ENCODE measurements around the gene CERCAM. TPM values are rescaled to one million over a fixed set of nuclear protein-coding genes. Genes with fewer than 3 reads are reported as not detected.

Gene CERCAM
- total and polyA plus RNA-seq, 2 of the 13 experiments (the other 11 are each of a cell fraction or from before 2014, with no cell fraction given): 9.0 to 17.1 TPM

GRCh38 chr9:128420651-128421481, at the start of gene CERCAM (continued):
- TF ChIP-seq ZFX (CRISPR knock-in tag; IDR thresholded peaks at IDR 0.05; ENCODE audit: low read depth): peak; percentile 82
- TF ChIP-seq RORA (CRISPR knock-in tag; IDR thresholded peaks at IDR 0.05): no peak
- no peak for TF ChIP-seq IKZF1 (IDR thresholded peaks at IDR 0.05)
- no peak for TF ChIP-seq CAMTA2 (CRISPR knock-in tag; IDR thresholded peaks at IDR 0.05; ENCODE audit: borderline replicate concordance)
- 0 out of 2 replicates have a peak, but pooled peaks have one; percentile 71 for TF ChIP-seq DNMT1 (CRISPR knock-in tag; IDR thresholded peaks at IDR 0.05)
- TF ChIP-seq, protein P1, sequence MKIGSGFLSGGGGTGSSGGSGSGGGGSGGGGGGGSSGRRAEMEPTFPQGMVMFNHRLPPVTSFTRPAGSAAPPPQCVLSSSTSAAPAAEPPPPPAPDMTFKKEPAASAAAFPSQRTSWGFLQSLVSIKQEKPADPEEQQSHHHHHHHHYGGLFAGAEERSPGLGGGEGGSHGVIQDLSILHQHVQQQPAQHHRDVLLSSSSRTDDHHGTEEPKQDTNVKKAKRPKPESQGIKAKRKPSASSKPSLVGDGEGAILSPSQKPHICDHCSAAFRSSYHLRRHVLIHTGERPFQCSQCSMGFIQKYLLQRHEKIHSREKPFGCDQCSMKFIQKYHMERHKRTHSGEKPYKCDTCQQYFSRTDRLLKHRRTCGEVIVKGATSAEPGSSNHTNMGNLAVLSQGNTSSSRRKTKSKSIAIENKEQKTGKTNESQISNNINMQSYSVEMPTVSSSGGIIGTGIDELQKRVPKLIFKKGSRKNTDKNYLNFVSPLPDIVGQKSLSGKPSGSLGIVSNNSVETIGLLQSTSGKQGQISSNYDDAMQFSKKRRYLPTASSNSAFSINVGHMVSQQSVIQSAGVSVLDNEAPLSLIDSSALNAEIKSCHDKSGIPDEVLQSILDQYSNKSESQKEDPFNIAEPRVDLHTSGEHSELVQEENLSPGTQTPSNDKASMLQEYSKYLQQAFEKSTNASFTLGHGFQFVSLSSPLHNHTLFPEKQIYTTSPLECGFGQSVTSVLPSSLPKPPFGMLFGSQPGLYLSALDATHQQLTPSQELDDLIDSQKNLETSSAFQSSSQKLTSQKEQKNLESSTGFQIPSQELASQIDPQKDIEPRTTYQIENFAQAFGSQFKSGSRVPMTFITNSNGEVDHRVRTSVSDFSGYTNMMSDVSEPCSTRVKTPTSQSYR (CRISPR knock-in tag; IDR thresholded peaks at IDR 0.05; ENCODE audit: borderline replicate concordance): no peak
- TF ChIP-seq MLX (CRISPR knock-in tag; IDR thresholded peaks at IDR 0.05): no peak
- no peak for TF ChIP-seq SP5 (CRISPR knock-in tag; IDR thresholded peaks at IDR 0.05; ENCODE audit: borderline replicate concordance, low read depth)
- TF ChIP-seq ZNF317 (CRISPR knock-in tag; IDR thresholded peaks at IDR 0.05): no peak
- TF ChIP-seq SIX4 (CRISPR knock-in tag; IDR thresholded peaks at IDR 0.05): no peak
- TF ChIP-seq, protein P2, sequence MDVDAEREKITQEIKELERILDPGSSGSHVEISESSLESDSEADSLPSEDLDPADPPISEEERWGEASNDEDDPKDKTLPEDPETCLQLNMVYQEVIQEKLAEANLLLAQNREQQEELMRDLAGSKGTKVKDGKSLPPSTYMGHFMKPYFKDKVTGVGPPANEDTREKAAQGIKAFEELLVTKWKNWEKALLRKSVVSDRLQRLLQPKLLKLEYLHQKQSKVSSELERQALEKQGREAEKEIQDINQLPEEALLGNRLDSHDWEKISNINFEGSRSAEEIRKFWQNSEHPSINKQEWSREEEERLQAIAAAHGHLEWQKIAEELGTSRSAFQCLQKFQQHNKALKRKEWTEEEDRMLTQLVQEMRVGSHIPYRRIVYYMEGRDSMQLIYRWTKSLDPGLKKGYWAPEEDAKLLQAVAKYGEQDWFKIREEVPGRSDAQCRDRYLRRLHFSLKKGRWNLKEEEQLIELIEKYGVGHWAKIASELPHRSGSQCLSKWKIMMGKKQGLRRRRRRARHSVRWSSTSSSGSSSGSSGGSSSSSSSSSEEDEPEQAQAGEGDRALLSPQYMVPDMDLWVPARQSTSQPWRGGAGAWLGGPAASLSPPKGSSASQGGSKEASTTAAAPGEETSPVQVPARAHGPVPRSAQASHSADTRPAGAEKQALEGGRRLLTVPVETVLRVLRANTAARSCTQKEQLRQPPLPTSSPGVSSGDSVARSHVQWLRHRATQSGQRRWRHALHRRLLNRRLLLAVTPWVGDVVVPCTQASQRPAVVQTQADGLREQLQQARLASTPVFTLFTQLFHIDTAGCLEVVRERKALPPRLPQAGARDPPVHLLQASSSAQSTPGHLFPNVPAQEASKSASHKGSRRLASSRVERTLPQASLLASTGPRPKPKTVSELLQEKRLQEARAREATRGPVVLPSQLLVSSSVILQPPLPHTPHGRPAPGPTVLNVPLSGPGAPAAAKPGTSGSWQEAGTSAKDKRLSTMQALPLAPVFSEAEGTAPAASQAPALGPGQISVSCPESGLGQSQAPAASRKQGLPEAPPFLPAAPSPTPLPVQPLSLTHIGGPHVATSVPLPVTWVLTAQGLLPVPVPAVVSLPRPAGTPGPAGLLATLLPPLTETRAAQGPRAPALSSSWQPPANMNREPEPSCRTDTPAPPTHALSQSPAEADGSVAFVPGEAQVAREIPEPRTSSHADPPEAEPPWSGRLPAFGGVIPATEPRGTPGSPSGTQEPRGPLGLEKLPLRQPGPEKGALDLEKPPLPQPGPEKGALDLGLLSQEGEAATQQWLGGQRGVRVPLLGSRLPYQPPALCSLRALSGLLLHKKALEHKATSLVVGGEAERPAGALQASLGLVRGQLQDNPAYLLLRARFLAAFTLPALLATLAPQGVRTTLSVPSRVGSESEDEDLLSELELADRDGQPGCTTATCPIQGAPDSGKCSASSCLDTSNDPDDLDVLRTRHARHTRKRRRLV (CRISPR knock-in tag; IDR thresholded peaks at IDR 0.05): no peak
- TF ChIP-seq, protein P3, sequence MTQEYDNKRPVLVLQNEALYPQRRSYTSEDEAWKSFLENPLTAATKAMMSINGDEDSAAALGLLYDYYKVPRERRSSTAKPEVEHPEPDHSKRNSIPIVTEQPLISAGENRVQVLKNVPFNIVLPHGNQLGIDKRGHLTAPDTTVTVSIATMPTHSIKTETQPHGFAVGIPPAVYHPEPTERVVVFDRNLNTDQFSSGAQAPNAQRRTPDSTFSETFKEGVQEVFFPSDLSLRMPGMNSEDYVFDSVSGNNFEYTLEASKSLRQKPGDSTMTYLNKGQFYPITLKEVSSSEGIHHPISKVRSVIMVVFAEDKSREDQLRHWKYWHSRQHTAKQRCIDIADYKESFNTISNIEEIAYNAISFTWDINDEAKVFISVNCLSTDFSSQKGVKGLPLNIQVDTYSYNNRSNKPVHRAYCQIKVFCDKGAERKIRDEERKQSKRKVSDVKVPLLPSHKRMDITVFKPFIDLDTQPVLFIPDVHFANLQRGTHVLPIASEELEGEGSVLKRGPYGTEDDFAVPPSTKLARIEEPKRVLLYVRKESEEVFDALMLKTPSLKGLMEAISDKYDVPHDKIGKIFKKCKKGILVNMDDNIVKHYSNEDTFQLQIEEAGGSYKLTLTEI (CRISPR knock-in tag; conservative IDR thresholded peaks at IDR 0.05): no peak
- TF ChIP-seq RBM39 (IDR thresholded peaks at IDR 0.05; ENCODE audit: low read depth, low read length, poor library complexity, severe bottlenecking): peak; percentile 3
- no peak for TF ChIP-seq GLMP (CRISPR knock-in tag; IDR thresholded peaks at IDR 0.05; ENCODE audit: borderline replicate concordance)
- TF ChIP-seq BCL6 (CRISPR knock-in tag; IDR thresholded peaks at IDR 0.05): no peak
- no peak for TF ChIP-seq MAFG (CRISPR knock-in tag; IDR thresholded peaks at IDR 0.05)
- TF ChIP-seq MTA3 (CRISPR knock-in tag; IDR thresholded peaks at IDR 0.05): no peak
- no peak for TF ChIP-seq ZFP1 (CRISPR knock-in tag; IDR thresholded peaks at IDR 0.05)
- no peak for TF ChIP-seq HNRNPH1 (optimal IDR thresholded peaks at IDR 0.05; ENCODE audit: low read depth, low read length)

Data from HepG2 (cell line).